VCaP (cell line): Measurements from ENCODE around the gene ODC1.

ENCODE experiments used
- H3K27ac ChIP-seq: fragments of 450-650 bp; 2 replicates; pipeline ENCODE4 v1.5.1; 2017
- TF ChIP-seq, protein P1 (sequence below): fragments of 450-650 bp; conservative IDR thresholded peaks from 2 replicates; pipeline ENCODE4 v1.5.1; 2017; ENCODE audit warnings: mild to moderate bottlenecking, moderate library complexity

Gene ODC1

DNA sequence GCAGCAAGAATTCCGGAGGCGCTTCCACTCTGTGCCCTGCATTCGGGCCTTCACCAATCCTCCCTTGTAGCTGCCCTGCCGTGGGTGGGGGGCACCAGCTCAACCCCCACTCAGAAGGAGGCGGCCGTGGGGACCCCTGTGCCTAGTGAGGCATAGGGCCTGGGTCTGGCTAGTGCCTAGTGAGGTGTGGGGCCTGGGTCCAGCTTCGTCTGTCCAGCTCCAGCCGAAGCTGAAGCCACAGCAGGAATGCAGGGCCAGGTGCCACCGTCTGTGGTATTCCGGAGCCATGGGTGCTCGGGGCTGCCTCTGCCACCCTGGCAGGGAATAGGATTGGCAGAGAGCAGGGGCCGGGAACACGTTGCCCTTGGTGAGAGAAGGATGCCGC, 12.3 kb downstream of the ODC1 start:
- H3K27ac ChIP-seq: no peak overlapping the region
- TF ChIP-seq, protein P1, sequence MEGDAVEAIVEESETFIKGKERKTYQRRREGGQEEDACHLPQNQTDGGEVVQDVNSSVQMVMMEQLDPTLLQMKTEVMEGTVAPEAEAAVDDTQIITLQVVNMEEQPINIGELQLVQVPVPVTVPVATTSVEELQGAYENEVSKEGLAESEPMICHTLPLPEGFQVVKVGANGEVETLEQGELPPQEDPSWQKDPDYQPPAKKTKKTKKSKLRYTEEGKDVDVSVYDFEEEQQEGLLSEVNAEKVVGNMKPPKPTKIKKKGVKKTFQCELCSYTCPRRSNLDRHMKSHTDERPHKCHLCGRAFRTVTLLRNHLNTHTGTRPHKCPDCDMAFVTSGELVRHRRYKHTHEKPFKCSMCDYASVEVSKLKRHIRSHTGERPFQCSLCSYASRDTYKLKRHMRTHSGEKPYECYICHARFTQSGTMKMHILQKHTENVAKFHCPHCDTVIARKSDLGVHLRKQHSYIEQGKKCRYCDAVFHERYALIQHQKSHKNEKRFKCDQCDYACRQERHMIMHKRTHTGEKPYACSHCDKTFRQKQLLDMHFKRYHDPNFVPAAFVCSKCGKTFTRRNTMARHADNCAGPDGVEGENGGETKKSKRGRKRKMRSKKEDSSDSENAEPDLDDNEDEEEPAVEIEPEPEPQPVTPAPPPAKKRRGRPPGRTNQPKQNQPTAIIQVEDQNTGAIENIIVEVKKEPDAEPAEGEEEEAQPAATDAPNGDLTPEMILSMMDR: no peak

DNA sequence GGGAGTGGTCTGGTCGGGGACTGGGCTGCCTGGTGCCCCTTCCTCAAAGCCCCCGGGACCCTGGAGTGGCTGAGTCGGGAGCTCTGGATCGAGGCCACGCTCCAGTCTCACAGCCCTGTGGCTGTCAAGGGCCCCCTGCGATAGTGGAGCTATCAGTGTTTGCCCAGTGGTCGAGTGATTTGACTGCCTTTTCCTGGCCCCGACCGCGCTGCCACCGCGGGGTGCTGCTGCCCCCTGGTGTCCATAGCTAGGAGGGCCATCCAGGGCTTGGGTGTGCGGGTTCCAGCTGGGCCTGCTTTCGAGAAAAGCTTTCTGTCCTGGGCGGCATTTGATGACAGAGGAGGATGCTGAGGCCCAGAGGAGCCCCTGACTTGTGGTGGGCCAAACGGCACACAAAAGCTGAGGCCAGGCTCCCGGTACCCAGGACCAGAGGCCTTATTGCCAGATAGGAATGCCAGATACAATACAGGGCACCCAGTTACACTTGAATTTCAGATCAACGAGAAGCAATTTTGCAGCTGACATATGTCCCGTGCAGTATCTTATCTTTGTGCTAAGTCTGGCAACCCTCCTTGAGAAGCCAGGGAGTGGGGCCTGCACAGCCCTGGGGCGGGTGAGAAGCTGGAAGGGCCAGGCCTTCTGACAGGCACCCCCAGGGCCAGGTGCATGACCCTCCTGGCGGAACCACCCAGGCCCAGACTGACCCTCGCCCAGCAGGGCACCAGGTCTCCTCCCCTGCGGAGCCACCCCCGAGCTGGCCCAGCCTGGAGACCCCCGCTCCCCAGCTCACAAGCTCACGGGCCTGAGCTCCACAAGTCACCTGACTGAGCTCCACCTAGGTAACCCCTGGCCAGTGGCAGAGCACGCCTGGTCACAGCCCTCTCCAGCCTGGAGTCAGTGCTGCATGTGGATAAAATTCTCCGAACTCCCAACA, 13.0 kb downstream of the ODC1 start:
- no peak overlapping the region; the same call in 1 of the 2 replicates for H3K27ac ChIP-seq
- TF ChIP-seq, protein P1: peak; percentile 87

DNA sequence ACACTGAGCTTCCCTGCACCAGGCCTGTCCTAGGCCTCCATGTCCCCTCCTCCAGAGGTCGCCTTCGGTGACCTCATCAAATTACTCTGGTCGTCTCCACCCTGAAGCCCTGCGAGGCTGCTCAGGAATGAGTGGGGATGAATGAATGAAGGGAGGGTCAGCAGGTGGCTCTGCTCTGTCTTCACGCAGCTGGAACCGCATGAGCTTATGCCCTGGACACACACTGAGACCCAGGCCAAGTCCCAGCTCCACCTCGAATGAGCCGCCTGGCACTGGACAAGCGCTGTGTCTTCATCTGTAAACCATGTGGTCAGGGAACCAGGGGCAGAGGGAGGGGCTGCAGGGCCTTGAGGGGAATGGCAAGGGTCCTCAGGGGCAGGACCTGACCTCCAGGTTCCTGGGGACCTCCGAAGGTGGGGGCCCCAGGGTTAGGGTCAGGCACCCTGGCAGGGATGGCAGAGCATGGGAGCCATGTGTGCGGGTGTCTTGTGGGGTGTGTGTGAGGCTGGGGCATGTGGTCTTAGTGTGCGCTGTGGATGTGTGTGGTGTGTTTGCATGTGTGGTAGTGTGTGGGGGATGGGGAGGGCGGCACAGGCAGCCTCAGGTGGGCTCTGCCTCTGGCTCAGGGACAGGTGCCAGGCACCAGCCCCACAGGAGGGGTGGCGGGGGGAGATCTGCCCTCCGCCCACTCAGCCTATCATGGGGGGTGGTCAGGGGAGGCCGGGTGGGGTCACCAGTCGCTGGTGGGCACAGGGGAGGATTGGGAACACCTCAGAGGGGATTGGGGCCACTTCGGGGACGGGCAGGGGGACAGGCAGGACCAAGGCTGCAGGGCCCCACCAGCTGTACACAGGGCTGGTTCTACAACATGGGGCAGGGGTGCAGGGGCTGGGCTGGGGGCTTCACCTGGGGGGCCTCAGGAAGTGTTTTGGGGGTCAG, 13.9 kb downstream of the ODC1 start:
- H3K27ac ChIP-seq: no peak overlapping the region; the same call in 1 of the 2 replicates
- TF ChIP-seq, protein P1: no peak

DNA sequence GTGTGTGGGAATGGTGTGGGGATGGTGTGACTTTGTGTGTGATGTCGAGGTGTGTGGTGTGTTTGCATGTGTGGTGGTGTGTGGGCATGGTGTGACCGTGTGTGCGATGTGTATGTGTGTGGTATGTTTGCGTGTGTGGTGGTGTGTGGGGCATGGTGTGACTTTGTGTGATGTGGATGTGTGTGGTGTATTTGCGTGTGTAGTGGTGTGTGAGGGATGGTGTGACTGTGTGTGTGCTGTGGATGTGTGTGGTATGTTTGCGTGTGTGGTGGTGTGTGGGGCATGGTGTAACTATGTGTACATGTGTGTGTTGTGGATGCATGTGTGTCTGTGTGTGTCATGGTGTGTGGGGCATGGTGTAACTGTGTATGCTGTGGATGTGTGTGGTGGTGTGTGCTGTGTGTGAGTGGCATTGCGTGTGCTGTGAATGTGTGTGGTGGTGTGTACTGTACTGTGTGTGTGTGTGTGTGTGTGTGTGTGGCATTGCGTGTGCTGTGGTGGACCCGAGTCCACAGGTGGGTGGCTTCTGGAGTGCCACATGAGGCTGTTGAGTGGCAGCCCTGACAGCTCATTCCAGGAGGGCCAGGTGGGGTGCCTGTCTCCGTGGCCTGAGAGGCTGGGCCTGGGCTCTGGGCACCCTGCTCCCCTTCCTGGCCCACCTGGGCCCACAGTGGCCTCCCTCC, 14.7 kb downstream of the ODC1 start:
- H3K27ac ChIP-seq: no peak overlapping the region
- TF ChIP-seq, protein P1: no peak

DNA sequence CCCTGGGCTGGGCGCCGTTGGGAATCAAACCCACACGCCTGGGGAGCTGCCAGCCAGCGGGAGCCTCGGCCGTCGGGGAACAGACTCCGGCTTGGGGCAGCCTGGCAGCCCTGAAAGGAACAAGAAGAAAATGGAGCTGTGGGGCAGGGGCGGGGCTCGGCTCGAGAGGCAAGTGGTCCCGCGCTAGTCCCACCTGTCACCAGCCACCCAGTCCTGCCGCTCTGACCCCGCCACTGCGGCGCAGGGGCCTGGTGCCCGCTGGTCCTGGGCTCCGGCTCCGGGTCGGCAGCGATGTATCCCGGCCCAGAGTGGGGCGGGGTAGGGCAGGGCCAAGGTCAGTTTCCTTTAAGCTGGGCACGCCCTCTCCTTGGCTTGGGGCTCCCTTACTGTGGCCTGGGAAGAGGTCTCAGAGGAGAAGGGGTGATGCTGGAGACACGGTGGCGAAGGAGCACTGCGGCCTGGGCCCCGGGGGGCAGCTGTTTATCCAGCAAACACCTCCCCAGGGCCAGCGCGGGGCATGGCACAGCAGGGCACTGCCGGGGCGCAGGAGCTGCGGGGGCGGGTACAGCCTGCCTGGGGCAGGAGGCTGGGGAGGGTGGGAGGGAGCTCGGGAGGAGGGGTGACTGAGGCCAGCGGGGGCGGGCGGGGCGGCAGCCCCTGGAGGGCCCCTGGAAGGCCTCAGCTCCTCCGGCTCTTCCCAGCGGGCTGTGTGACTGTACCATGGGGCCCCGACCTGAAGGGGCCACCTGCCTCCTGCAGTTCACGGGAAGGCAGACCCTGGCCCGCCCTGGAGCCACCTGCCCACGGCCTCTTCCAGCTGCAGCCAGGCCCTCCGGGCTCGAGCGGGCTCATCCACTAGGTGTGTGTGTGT, 15.6 kb downstream of the ODC1 start:
- no peak overlapping the region for H3K27ac ChIP-seq
- TF ChIP-seq, protein P1: no peak

DNA sequence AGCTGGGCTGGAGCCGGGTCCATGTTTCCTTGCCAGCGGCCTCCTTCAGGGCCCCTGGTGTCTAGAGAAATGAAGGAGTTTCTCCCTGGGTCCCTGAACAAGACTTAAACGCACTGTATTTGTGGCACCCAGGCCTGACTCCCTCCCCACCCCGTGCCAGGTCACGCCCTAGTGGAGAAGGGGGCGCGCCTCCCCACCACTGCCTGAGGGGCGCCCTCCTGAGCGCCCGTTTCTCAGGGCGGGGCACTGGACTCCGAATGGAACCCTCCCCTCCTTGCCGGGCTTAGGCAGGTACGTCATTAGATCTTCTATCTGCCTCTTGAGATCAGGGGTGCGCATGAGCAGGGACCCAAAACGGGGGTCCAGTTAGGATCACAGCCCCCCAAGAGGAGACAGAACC, 16.3 kb downstream of the ODC1 start:
- TF ChIP-seq, protein P1: no peak
- no peak overlapping the region for H3K27ac ChIP-seq
